Hepatocyte (in vitro differentiated cells): Measurements from ENCODE around the gene GLT6D1. TPM values are rescaled to one million over a fixed set of nuclear protein-coding genes. Genes with fewer than 3 reads are reported as not detected.

Source experiments
- DNase-seq: peaks from one replicate; pipeline ENCODE4 v3.0.0-alpha.2; 2016; ENCODE audit warnings: low spot score
- H2AFZ ChIP-seq: fragments of 200-600 bp; sonication (generic); 2 replicates; pipeline ENCODE4 v1.6.0; 2016; ENCODE audit warnings: antibody characterized with exemption, mild to moderate bottlenecking
- H3K27ac ChIP-seq: fragments of 200-600 bp; sonication (generic); 2 replicates; pipeline ENCODE4 v1.5.1; 2016; ENCODE audit warnings: mild to moderate bottlenecking
- H3K27me3 ChIP-seq: fragments of 200-600 bp; sonication (generic); 2 replicates; pipeline ENCODE4 v1.6.1; 2016
- H3K36me3 ChIP-seq: fragments of 200-600 bp; sonication (generic); replicated peaks from 2 replicates; pipeline ENCODE4 v1.5.1; 2016; ENCODE audit warnings: low read depth; ENCODE audit not compliant: insufficient read depth
- H3K4me1 ChIP-seq: fragments of 200-600 bp; sonication (generic); 2 replicates; pipeline ENCODE4 v1.5.1; 2016; ENCODE audit warnings: mild to moderate bottlenecking, moderate library complexity; ENCODE audit not compliant: insufficient read depth
- H3K4me2 ChIP-seq: fragments of 200-600 bp; sonication (generic); 2 replicates; pipeline ENCODE4 v1.6.0; 2016
- H3K4me3 ChIP-seq: fragments of 200-600 bp; sonication (generic); 2 replicates; pipeline ENCODE4 v1.5.1; 2016; ENCODE audit warnings: mild to moderate bottlenecking
- H3K79me2 ChIP-seq: fragments of 200-600 bp; sonication (generic); 2 replicates; pipeline ENCODE4 v1.6.0; 2017; ENCODE audit warnings: mild to moderate bottlenecking
- H3K9me2 ChIP-seq: fragments of 200-600 bp; sonication (generic); replicated peaks from 2 replicates; pipeline ENCODE4 v1.6.0; 2017; ENCODE audit warnings: mild to moderate bottlenecking; ENCODE audit not compliant: insufficient read depth
- H3K9me3 ChIP-seq: fragments of 200-600 bp; sonication (generic); 2 replicates; pipeline ENCODE4 v1.5.1; 2016; ENCODE audit warnings: low read depth, mild to moderate bottlenecking
- H4K20me1 ChIP-seq: fragments of 200-600 bp; sonication (generic); 2 replicates; pipeline ENCODE4 v1.6.0; 2016; ENCODE audit warnings: mild to moderate bottlenecking; ENCODE audit not compliant: insufficient read depth, poor library complexity, severe bottlenecking
- CTCF ChIP-seq: fragments of 200-600 bp; sonication (generic); IDR thresholded peaks from 2 replicates; pipeline ENCODE4 v1.5.1; 2016; ENCODE audit warnings: antibody characterized with exemption, mild to moderate bottlenecking; ENCODE audit not compliant: poor library complexity
- EZH2 ChIP-seq: fragments of 200-600 bp; sonication (generic); IDR thresholded peaks from 2 replicates; pipeline ENCODE4 v1.6.1; 2016; ENCODE audit warnings: antibody characterized with exemption, mild to moderate bottlenecking, borderline replicate concordance
- EZH2phosphoT487 ChIP-seq: fragments of 200-600 bp; sonication (generic); IDR thresholded peaks from one replicate; pipeline ENCODE4 v1.6.1; 2018; ENCODE audit warnings: antibody characterized with exemption, mild to moderate bottlenecking, low read depth, moderate library complexity; ENCODE audit not compliant: unreplicated experiment, severe bottlenecking
- WGBS: methylation state at CpG from one replicate; pipeline ENCODE4 v1.1.6; 2016; ENCODE audit warnings: low lambda C conversion rate; ENCODE audit errors: missing lambda C conversion rate; 5-methylcytosine and 5-hydroxymethylcytosine counted together
- polyA plus RNA-seq: library from polyadenylated mRNA; unstranded; fragments of >200 nt; fragmentation: Nextera tagmentation; extraction: Ambion mirVana; gene quantifications from 2 replicates; pipeline ENCODE4 v1.2.1, GENCODE V29; 2016
- total RNA-seq: library from RNA; depleted of rRNA; stranded (reverse); fragments of >200 nt; gene quantifications from 2 replicates; pipeline ENCODE4 v1.2.3, GENCODE V29; 2014

Gene GLT6D1
- total and polyA plus RNA-seq, 2 experiments from 2014 or later: 0.20 TPM; not detected in 1

GRCh38 chr9:135611875-135612209 lies 27.5 kb downstream of the GLT6D1 start:
- no peak overlapping the region for H3K4me2 ChIP-seq
- no peaks in the 10 kb centered on the region for H3K9me3 ChIP-seq
- no peak overlapping the region for H3K27ac ChIP-seq
- no peaks in the 10 kb centered on the region for H3K4me1 ChIP-seq
- H3K79me2 ChIP-seq: no peaks in the 10 kb centered on the region
- H3K36me3 ChIP-seq: no peaks in the 10 kb centered on the region
- H3K4me3 ChIP-seq: no peak overlapping the region
- H3K27me3 ChIP-seq: no peaks in the 10 kb centered on the region
- H4K20me1 ChIP-seq: no peaks in the 10 kb centered on the region
- no peaks in the 10 kb centered on the region for H3K9me2 ChIP-seq
- no peak overlapping the region for H2AFZ ChIP-seq
- TF ChIP-seq EZH2phosphoT487: no peak
- no peak for TF ChIP-seq CTCF
- TF ChIP-seq EZH2: no peak
- WGBS: 59% methylated on average over 4 of the region's 4 CpGs
- DNase-seq: no peak

GRCh38 chr9:135611142-135611874 lies 28.0 kb downstream of the GLT6D1 start:
- Histone ChIP-seq H3K36me3 (no peaks in the 10 kb centered on the region), H3K9me2 (no peaks in the 10 kb centered on the region), H3K79me2 (no peaks in the 10 kb centered on the region), H3K4me1 (no peaks in the 10 kb centered on the region), H3K9me3 (no peaks in the 10 kb centered on the region), H3K4me2 (no peak overlapping the region), H2AFZ (no peak overlapping the region), H3K27me3 (no peaks in the 10 kb centered on the region), H3K27ac (no peak overlapping the region), H3K4me3 (no peak overlapping the region), H4K20me1 (no peaks in the 10 kb centered on the region)
- 87% methylated on average over 7 of the region's 7 CpGs for WGBS
- no peak for DNase-seq
- TF ChIP-seq EZH2: no peak
- no peak for TF ChIP-seq CTCF
- TF ChIP-seq EZH2phosphoT487: no peak

GRCh38 chr9:135610290-135611141 lies 28.8 kb downstream of the GLT6D1 start:
- Histone ChIP-seq H3K4me2 (no peak overlapping the region), H3K79me2 (no peaks in the 10 kb centered on the region), H2AFZ (no peak overlapping the region), H3K4me3 (no peak overlapping the region), H3K27me3 (no peaks in the 10 kb centered on the region), H3K9me3 (no peaks in the 10 kb centered on the region), H3K9me2 (no peaks in the 10 kb centered on the region), H3K4me1 (no peaks in the 10 kb centered on the region), H3K36me3 (no peaks in the 10 kb centered on the region), H4K20me1 (no peaks in the 10 kb centered on the region), H3K27ac (no peak overlapping the region)
- no peak for DNase-seq
- no peak for TF ChIP-seq EZH2
- TF ChIP-seq CTCF: no peak
- TF ChIP-seq EZH2phosphoT487: no peak
- 90% methylated on average over 13 of the region's 13 CpGs for WGBS
